Measurements from ENCODE around the gene ERN1.
"Not testable (repeated sequence)": the region's sequence is repeated elsewhere in the genome, so short reads cannot be mapped to it uniquely, and the experiment has no call there.

Gene ERN1

GRCh38 chr17:64129765-64130558 is at the start of gene ERN1:
Gene ERN1, minus strand, starts transcription at chr17:64130144. Its CDS starts 115 bp downstream, at chr17:64130029.
- Mint-ChIP-seq H3K9me3 (no peaks in the 10 kb centered on the region), H3K4me3 (peak within 1 kb of the TSS; percentile 83 to 84), H3K36me3 (no peaks in the 10 kb centered on the region), H3K27ac (peak within 1 kb of the TSS; percentile 95), H3K4me1 (peaks cover 26 to 43% of the 10 kb centered on the region in 2 donors), H3K27me3 (no peaks in the 10 kb centered on the region)
- peak; percentile 84 for DNase-seq
- ATAC-seq (replicated peaks): peak; percentile 82 to 87

GRCh38 chr17:64179024-64179423 is 49.1 kb upstream of the ERN1 start:
- not testable (repeated sequence) for H3K9me3 Mint-ChIP-seq; H3K27ac Mint-ChIP-seq; DNase-seq; H3K4me1 Mint-ChIP-seq; H3K27me3 Mint-ChIP-seq; H3K4me3 Mint-ChIP-seq; ATAC-seq (replicated peaks)
- peaks cover 24 to 51% of the 10 kb centered on the region in 2 donors for H3K36me3 Mint-ChIP-seq

GRCh38 chr17:64178011-64178825 is 48.3 kb upstream of the ERN1 start:
- Mint-ChIP-seq H3K4me3 (no peak overlapping the region), H3K36me3 (peaks cover 27 to 51% of the 10 kb centered on the region in 2 donors), H3K9me3 (peaks cover 0 to 4% of the 10 kb centered on the region in 2 donors), H3K4me1 (no peaks in the 10 kb centered on the region), H3K27ac (no peak overlapping the region), H3K27me3 (no peaks in the 10 kb centered on the region)
- ATAC-seq (replicated peaks) (no peak), DNase-seq (no peak)

DNA sequence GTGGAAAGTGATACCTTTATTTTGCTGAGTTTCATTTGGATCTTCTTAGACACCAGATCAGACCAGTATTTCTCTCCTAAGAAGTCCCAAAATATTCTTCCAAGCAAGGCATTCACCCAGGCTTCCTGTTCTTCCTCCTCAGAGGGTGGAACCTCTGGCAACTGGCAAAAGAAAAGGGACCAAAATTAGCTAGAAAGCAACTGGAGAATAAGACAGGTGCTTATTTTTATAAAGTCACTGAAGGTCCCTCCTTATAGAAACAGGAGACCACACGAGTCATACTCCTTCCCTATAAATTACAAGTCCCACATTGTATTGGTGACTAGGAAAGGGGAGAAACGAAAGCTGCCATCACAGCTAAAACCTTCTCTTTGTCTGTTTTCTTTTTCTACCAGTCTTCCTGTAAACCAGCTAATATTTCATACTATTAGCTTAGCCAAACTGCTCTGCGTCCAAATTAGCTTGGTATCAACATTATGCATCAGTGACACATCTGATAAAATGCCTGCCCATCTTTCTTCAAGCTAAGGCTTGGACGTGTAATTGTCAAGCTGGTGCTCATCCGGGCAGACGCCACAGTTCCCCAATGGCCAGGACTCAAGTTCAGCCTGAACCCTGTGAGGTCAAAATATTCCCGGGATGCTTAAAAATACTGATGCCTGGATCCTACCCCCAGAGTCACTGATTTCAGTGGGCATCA is 47.5 kb upstream of the ERN1 start:
- no peak overlapping the region for H3K4me3 Mint-ChIP-seq
- H3K9me3 Mint-ChIP-seq: peaks cover 0 to 4% of the 10 kb centered on the region in 2 donors
- no peaks in the 10 kb centered on the region for H3K27me3 Mint-ChIP-seq
- no peaks in the 10 kb centered on the region for H3K4me1 Mint-ChIP-seq
- ATAC-seq (replicated peaks): no peak
- no peak overlapping the region for H3K27ac Mint-ChIP-seq
- DNase-seq: no peak
- H3K36me3 Mint-ChIP-seq: peaks cover 26 to 52% of the 10 kb centered on the region in 2 donors

- H3K27ac Mint-ChIP-seq: no peak overlapping the region
- DNase-seq: no peak
These were observed 46.6 kb upstream of the ERN1 start for GRCh38 chr17:64176556-64176955.

GRCh38 chr17:64174686-64175456 is 44.9 kb upstream of the ERN1 start:
- no peak overlapping the region for H3K4me3 Mint-ChIP-seq
- peaks cover 0 to 4% of the 10 kb centered on the region in 2 donors for H3K9me3 Mint-ChIP-seq
- no peaks in the 10 kb centered on the region for H3K27me3 Mint-ChIP-seq
- no peak overlapping the region for H3K27ac Mint-ChIP-seq
- DNase-seq (no peak), ATAC-seq (replicated peaks) (no peak)
- H3K4me1 Mint-ChIP-seq: no peaks in the 10 kb centered on the region
- peaks cover 42 to 68% of the 10 kb centered on the region in 2 donors for H3K36me3 Mint-ChIP-seq

More at GRCh38 chr17:64176556-64176955, 46.6 kb upstream of the ERN1 start:
- Mint-ChIP-seq H3K4me1 (no peaks in the 10 kb centered on the region), H3K4me3 (no peak overlapping the region), H3K27me3 (no peaks in the 10 kb centered on the region), H3K36me3 (peaks cover 30 to 56% of the 10 kb centered on the region in 2 donors), H3K9me3 (peaks cover 0 to 4% of the 10 kb centered on the region in 2 donors)
- ATAC-seq (replicated peaks): no peak

GRCh38 chr17:64173646-64174045 is 43.7 kb upstream of the ERN1 start:
- ATAC-seq (replicated peaks): no peak
- no peaks in the 10 kb centered on the region for H3K9me3 Mint-ChIP-seq
- no peaks in the 10 kb centered on the region for H3K4me1 Mint-ChIP-seq

GRCh38 chr17:64172510-64172909 is 42.6 kb upstream of the ERN1 start:
- ATAC-seq (replicated peaks): no peak
- no peaks in the 10 kb centered on the region for H3K9me3 Mint-ChIP-seq
- no peak for DNase-seq
- no peaks in the 10 kb centered on the region for H3K27me3 Mint-ChIP-seq
- H3K36me3 Mint-ChIP-seq: peaks cover 39 to 59% of the 10 kb centered on the region in 2 donors
- H3K27ac Mint-ChIP-seq: no peak overlapping the region
- H3K4me1 Mint-ChIP-seq: peaks cover 2 to 5% of the 10 kb centered on the region in 2 donors
- H3K4me3 Mint-ChIP-seq: no peak overlapping the region

More at GRCh38 chr17:64173646-64174045, 43.7 kb upstream of the ERN1 start:
- Mint-ChIP-seq H3K4me3 (no peak overlapping the region), H3K27ac (peak overlapping the region; percentile 56), H3K36me3 (peaks cover 33 to 59% of the 10 kb centered on the region in 2 donors), H3K27me3 (no peaks in the 10 kb centered on the region)
- DNase-seq: no peak

- no peak overlapping the region for H3K27ac Mint-ChIP-seq
- no peaks in the 10 kb centered on the region for H3K27me3 Mint-ChIP-seq
- no peaks in the 10 kb centered on the region for H3K9me3 Mint-ChIP-seq
- peaks cover 49 to 61% of the 10 kb centered on the region in 2 donors for H3K36me3 Mint-ChIP-seq
- ATAC-seq (replicated peaks) (no peak), DNase-seq (no peak)
- peaks cover 2 to 7% of the 10 kb centered on the region in 2 donors for H3K4me1 Mint-ChIP-seq
- no peak overlapping the region for H3K4me3 Mint-ChIP-seq
These were observed 41.1 kb upstream of the ERN1 start for GRCh38 chr17:64171041-64171440.

DNA sequence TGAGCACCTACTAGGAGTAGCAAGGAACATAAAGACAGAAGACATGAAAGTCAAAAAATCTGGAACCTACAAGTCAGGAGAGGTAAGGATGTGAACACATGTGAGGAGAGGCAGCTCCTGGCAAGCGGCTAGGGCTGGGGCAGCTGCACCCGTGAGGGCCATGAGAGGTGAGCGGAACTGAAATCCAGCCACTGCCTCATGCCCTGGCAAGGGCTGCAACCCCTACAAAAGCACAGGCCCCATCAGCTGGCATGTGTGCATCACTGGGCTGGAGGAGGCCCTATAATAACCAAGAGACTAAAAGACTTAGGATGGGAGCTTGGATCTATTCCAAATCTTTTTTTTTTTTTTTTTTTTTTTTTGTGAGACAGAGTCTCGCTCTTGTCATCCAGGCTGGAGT is 40.3 kb upstream of the ERN1 start:
- H3K27ac Mint-ChIP-seq: no peak overlapping the region
- no peaks in the 10 kb centered on the region for H3K9me3 Mint-ChIP-seq
- DNase-seq: no peak
- peaks cover 2 to 7% of the 10 kb centered on the region in 2 donors for H3K4me1 Mint-ChIP-seq
- peaks cover 44 to 62% of the 10 kb centered on the region in 2 donors for H3K36me3 Mint-ChIP-seq
- ATAC-seq (replicated peaks): no peak
- no peaks in the 10 kb centered on the region for H3K27me3 Mint-ChIP-seq
- no peak overlapping the region for H3K4me3 Mint-ChIP-seq

GRCh38 chr17:64167666-64168065 is 37.7 kb upstream of the ERN1 start:
- Mint-ChIP-seq H3K27ac (peak overlapping the region; percentile 67), H3K36me3 (peaks cover 39 to 63% of the 10 kb centered on the region in 2 donors)
- DNase-seq, H3K4me1 Mint-ChIP-seq, H3K9me3 Mint-ChIP-seq, H3K27me3 Mint-ChIP-seq, H3K4me3 Mint-ChIP-seq: not testable (repeated sequence)
- ATAC-seq (replicated peaks): peak; percentile 65 to 85

DNA sequence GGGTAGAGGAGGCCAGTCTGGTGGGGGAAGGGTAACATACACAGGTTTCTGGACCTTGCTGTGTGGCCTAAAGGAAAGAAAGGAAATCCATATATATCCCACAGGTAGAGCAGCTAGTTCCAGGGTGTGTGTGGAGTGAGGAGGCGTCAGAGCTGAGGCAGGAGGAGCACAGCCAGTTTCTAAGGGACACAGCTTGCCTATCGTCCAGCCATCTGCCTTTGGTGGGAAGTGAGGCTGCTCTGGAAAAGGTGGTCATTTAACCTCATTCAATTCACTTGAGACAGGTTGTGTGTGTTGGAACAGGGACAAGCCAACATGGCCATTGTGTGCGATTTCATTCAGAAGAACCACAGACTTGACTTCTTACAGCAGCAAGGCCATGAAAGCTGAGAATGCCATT is 36.9 kb upstream of the ERN1 start:
- no peaks in the 10 kb centered on the region for H3K27me3 Mint-ChIP-seq
- peaks cover 2 to 7% of the 10 kb centered on the region in 2 donors for H3K4me1 Mint-ChIP-seq
- no peak for DNase-seq
- H3K36me3 Mint-ChIP-seq: peaks cover 39 to 57% of the 10 kb centered on the region in 2 donors
- no peak overlapping the region for H3K4me3 Mint-ChIP-seq
- no peak for ATAC-seq (replicated peaks)
- no peak overlapping the region for H3K27ac Mint-ChIP-seq
- H3K9me3 Mint-ChIP-seq: no peaks in the 10 kb centered on the region

- no peak for DNase-seq
- peaks cover 2 to 7% of the 10 kb centered on the region in 2 donors for H3K4me1 Mint-ChIP-seq
- H3K9me3 Mint-ChIP-seq: no peaks in the 10 kb centered on the region
- no peak overlapping the region for H3K4me3 Mint-ChIP-seq
- H3K27ac Mint-ChIP-seq: peak overlapping the region; percentile 75
- peaks cover 30 to 46% of the 10 kb centered on the region in 2 donors for H3K36me3 Mint-ChIP-seq
- no peaks in the 10 kb centered on the region for H3K27me3 Mint-ChIP-seq
- ATAC-seq (replicated peaks): no peak
These were observed 35.4 kb upstream of the ERN1 start for GRCh38 chr17:64165347-64165746.

All from stimulated activated naive B cell treated with anti-CD40 and anti-IgM and Interleukin-4, amounts not matched to agents 10 μg/mL and 1 μg/mL and 100 μg/mL, for 72 hours (primary cell).